ENCODE data around the gene LCP2.
"Not testable (repeated sequence)": the region's sequence is repeated elsewhere in the genome, so short reads cannot be mapped to it uniquely, and the experiment has no call there.

LCP2 gene

GRCh38 chr5:170262061-170263045 is 35.2 kb downstream of the LCP2 start:
- intact Hi-C loops (cut with DNase I) = no loop called here
- no peak for DNase-seq

GRCh38 chr5:170261528-170262043 is 36.0 kb downstream of the LCP2 start:
- DNase-seq = no peak
- intact Hi-C loops (cut with DNase I) = no loop called here

- no peak for DNase-seq
- intact Hi-C loops (cut with DNase I) = no loop called here
These were observed 40.2 kb downstream of the LCP2 start for GRCh38 chr5:170257370-170257769.

- intact Hi-C loops (cut with DNase I) = no loop called here
These were observed 41.0 kb downstream of the LCP2 start for GRCh38 chr5:170256571-170256970.

GRCh38 chr5:170254056-170254455 is 43.5 kb downstream of the LCP2 start:
- DNase-seq = no peak
- intact Hi-C loops (cut with DNase I) = no loop called here

More at GRCh38 chr5:170256571-170256970, 41.0 kb downstream of the LCP2 start:
- DNase-seq = no peak

GRCh38 chr5:170252720-170253350 is 44.7 kb downstream of the LCP2 start:
- intact Hi-C loops (cut with DNase I) = no loop called here
- no peak for DNase-seq

- no peak for DNase-seq
- intact Hi-C loops (cut with DNase I) = no loop called here
These were observed 45.5 kb downstream of the LCP2 start for GRCh38 chr5:170252109-170252508.

- intact Hi-C loops (cut with DNase I) = no loop called here
These were observed 46.1 kb downstream of the LCP2 start for GRCh38 chr5:170251462-170251861.

GRCh38 chr5:170250810-170251317 is 46.7 kb downstream of the LCP2 start:
- DNase-seq = no peak
- intact Hi-C loops (cut with DNase I) = no loop called here

More at GRCh38 chr5:170251462-170251861, 46.1 kb downstream of the LCP2 start:
- DNase-seq = no peak

GRCh38 chr5:170249355-170249754 is 48.2 kb downstream of the LCP2 start:
- intact Hi-C loops (cut with DNase I) = no loop called here
- DNase-seq = no peak

- DNase-seq; intact Hi-C loops (cut with DNase I): not testable (repeated sequence)
These were observed 48.7 kb downstream of the LCP2 start for GRCh38 chr5:170248931-170249227.

GRCh38 chr5:170248172-170248930 is 49.2 kb downstream of the LCP2 start:
- no peak for DNase-seq
- intact Hi-C loops (cut with DNase I) = no loop called here

GRCh38 chr5:170247363-170247762 is 50.2 kb downstream of the LCP2 start:
- no peak for DNase-seq
- intact Hi-C loops (cut with DNase I) = no loop called here

GRCh38 chr5:170246126-170246870 is 51.3 kb downstream of the LCP2 start:
- intact Hi-C loops (cut with DNase I) = no loop called here
- no peak for DNase-seq

GRCh38 chr5:170245436-170245835 is 52.1 kb downstream of the LCP2 start:
- intact Hi-C loops (cut with DNase I); DNase-seq: not testable (repeated sequence)

- intact Hi-C loops (cut with DNase I) = no loop called here
- DNase-seq = no peak
These were observed 59.0 kb downstream of the LCP2 start for GRCh38 chr5:170238456-170239196.

GRCh38 chr5:170235876-170236864 is 61.4 kb downstream of the LCP2 start:
- intact Hi-C loops (cut with DNase I) = no loop called here
- no peak for DNase-seq
